Choroid plexus epithelial cell (primary cell): ENCODE measurements around the gene LRRC46.

Source experiments
- DNase-seq: peaks from one replicate; pipeline ENCODE4 v3.0.0-alpha.2; 2010; ENCODE audit warnings: low read depth
- H3K4me3 ChIP-seq: 2 replicates; pipeline ENCODE4 v1.5.1; 2011; ENCODE audit warnings: low read depth, mild to moderate bottlenecking, control low read depth, low read length, moderate library complexity
- CTCF ChIP-seq: conservative IDR thresholded peaks from 2 replicates; pipeline ENCODE4 v1.5.1; 2011; ENCODE audit warnings: low read depth, mild to moderate bottlenecking, control low read depth, inconsistent platforms, low read length, moderate library complexity

The LRRC46 gene

GRCh38 chr17:47884427-47884740 lies 52.9 kb downstream of the LRRC46 start:
- no peak for DNase-seq
- no peak overlapping the region for H3K4me3 ChIP-seq
- no peak for TF ChIP-seq CTCF

- no peak for TF ChIP-seq CTCF
- no peak for DNase-seq
- H3K4me3 ChIP-seq = no peak overlapping the region
These were observed 53.6 kb downstream of the LRRC46 start for GRCh38 chr17:47884905-47885730.
